Body of pancreas (tissue), 4 donors: ENCODE results near the gene CALR3. TPM values are rescaled to one million over a fixed set of nuclear protein-coding genes. Genes with fewer than 3 reads are reported as not detected.
"Not testable (repeated sequence)": the region's sequence is repeated elsewhere in the genome, so short reads cannot be mapped to it uniquely, and the experiment has no call there.

Experiments
- ATAC-seq: fragments of 150-250 bp; one replicate; pipeline ENCODE4 v1.9.1; 2016
- DNase-seq, 4 donors: peaks; one replicate each; pipeline ENCODE4 v3.0.0-alpha.2; 2019
- H3K27ac ChIP-seq, 4 donors: fragments of 200-600 bp; sonication (generic); 1 replicate in 3 of 4; 2 replicates in 1 of 4; pipeline versions ENCODE4 v1.5.1 to v1.6.1; 2016 to 2019; ENCODE audit warnings: mild to moderate bottlenecking in 1 of 4, mixed read lengths in 1 of 4, moderate library complexity in 1 of 4
- H3K27me3 ChIP-seq, 2 donors: fragments of 200-600 bp; sonication (generic); one replicate each; pipeline ENCODE4 v1.6.0; 2016; ENCODE audit warnings: mild to moderate bottlenecking in 1 of 2
- H3K36me3 ChIP-seq, 2 donors: fragments of 200-600 bp; sonication (generic); replicated peaks in 1 of 2; 2 replicates each; pipeline ENCODE4 v1.5.1; 2016; ENCODE audit warnings: low read depth in 2 of 2; ENCODE audit not compliant: insufficient read depth in 1 of 2
- H3K4me1 ChIP-seq: fragments of 200-600 bp; sonication (generic); one replicate; pipeline ENCODE4 v1.6.0; 2016
- H3K4me3 ChIP-seq, 2 donors: fragments of 200-600 bp; sonication (generic); 1 replicate in 1 of 2; 2 replicates in 1 of 2; pipeline ENCODE4 v1.5.1; 2016 to 2019
- H3K9me3 ChIP-seq, 3 donors: fragments of 200-600 bp; sonication (generic); 1 replicate in 2 of 3; 2 replicates in 1 of 3; pipeline ENCODE4 v1.5.1; 2016
- CTCF ChIP-seq, 7 experiments: fragments of 450-650 bp in 4 of 7; fragments of 200-600 bp in 3 of 7; sonication (generic) in 3 of 7; IDR thresholded peaks; one replicate each; pipeline ENCODE4 v1.5.1; 2016 to 2019; ENCODE audit warnings: antibody characterized with exemption in 7 of 7
- POLR2A ChIP-seq, 3 donors: fragments of 450-650 bp; IDR thresholded peaks; one replicate each; pipeline ENCODE4 v1.6.1; 2016; ENCODE audit warnings: antibody characterized with exemption in 3 of 3, mild to moderate bottlenecking in 2 of 3
- WGBS, 2 donors: methylation state at CpG; one replicate each; pipeline ENCODE4 v1.1.5; 2017; 5-methylcytosine and 5-hydroxymethylcytosine counted together
- intact Hi-C: fragments of 100-400 bp; cut with DNase I; formaldehyde crosslinking; loops from one replicate; pipeline ENCODE4 v1.15.1; 2023
- total RNA-seq, 2 donors: library from RNA; depleted of rRNA; stranded (reverse); fragments of >200 nt; gene quantifications; one replicate each; pipeline ENCODE4 v1.1.0, GENCODE V29; 2016

Gene CALR3
- total RNA-seq, 2 donors from 2014 or later = not detected

- no peaks in the 10 kb centered on the region for H3K36me3 ChIP-seq
- H3K4me3 ChIP-seq = peak overlapping the region; percentile 24 to 75
- intact Hi-C loops = no loop called here
- peak overlapping the region; percentile 33 to 86 (median 73) for H3K27ac ChIP-seq
- peak; percentile 4 for ATAC-seq
- peak; percentile 27 to 52 (median 46) for DNase-seq
- 0% methylated on average over 13 to 57 of the region's 67 CpGs for WGBS, 2 donors
- H3K9me3 ChIP-seq = peaks cover 0 to 3% (median 0%) of the 10 kb centered on the region in 3 donors
- TF ChIP-seq POLR2A (IDR thresholded peaks at IDR 0.05) (peak in 2 of 3 donors; percentile 21), CTCF (IDR thresholded peaks at IDR 0.05) (no peak)
- H3K4me1 ChIP-seq = peaks cover 28% of the 10 kb centered on the region
- H3K27me3 ChIP-seq = no peaks in the 10 kb centered on the region
Measured at GRCh38 chr19:16470911-16471811, 24.8 kb downstream of the CALR3 start.

DNA sequence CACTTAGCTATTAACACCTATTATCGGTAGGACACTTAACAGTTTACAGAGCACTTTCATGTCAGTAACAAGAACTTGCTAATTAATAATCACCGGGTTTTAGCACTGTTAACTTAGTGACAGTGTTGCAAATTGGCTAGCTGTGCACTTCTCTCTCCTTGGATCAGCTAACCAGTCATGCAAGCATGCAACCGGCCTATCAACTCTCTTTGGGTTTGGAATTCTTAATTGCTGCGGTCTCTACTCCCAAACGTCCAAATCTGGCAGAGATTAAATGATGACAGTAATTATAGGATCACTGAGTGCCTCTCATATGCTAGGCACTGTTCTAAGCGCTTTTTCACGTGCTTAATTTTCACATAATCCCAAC is 25.4 kb downstream of the CALR3 start:
- no peak for TF ChIP-seq POLR2A (IDR thresholded peaks at IDR 0.05)
- TF ChIP-seq CTCF (IDR thresholded peaks at IDR 0.05) = no peak
- Histone ChIP-seq H3K27ac (peak overlapping the region in 3 of 4 donors; percentile 67 to 86 (median 79)), H3K4me1 (peaks cover 28% of the 10 kb centered on the region), H3K27me3 (no peaks in the 10 kb centered on the region), H3K36me3 (no peaks in the 10 kb centered on the region), H3K9me3 (peaks cover 0 to 3% (median 0%) of the 10 kb centered on the region in 3 donors), H3K4me3 (no peak overlapping the region)
- ATAC-seq (no peak), DNase-seq (no peak)
- intact Hi-C loops = no loop called here
- 10 to 18% methylated on average over 7 of the region's 7 CpGs for WGBS, 2 donors

DNA sequence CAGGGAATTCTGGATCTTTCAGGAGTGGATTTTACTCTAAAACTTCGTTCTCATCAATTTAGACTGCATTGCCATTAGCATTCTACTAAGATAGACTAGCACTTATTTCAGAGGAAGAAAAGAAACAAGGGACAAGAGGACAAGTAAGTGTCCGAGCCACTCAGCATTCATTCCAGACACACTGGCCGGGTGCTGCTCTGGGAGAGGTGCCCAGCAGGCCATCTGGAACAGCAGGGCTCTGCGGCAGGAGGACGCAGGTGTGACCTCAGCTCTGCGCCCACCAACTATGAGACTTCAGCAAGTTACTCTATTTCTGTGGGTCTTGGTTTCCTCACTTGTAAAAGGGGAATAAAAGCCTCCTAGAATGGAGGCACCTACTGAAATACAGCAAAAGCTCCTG is 28.4 kb downstream of the CALR3 start:
- H3K27ac ChIP-seq = no peak overlapping the region
- H3K9me3 ChIP-seq = no peaks in the 10 kb centered on the region
- no peak overlapping the region for H3K4me3 ChIP-seq
- WGBS, 2 donors = 37 to 47% methylated on average over 6 of the region's 6 CpGs
- DNase-seq (peak in 1 of 4 donors; percentile 23), ATAC-seq (no peak)
- TF ChIP-seq POLR2A (IDR thresholded peaks at IDR 0.05) (no peak), CTCF (IDR thresholded peaks at IDR 0.05) (no peak)
- intact Hi-C loops = no loop called here
- H3K36me3 ChIP-seq = no peaks in the 10 kb centered on the region
- peaks cover 47% of the 10 kb centered on the region for H3K4me1 ChIP-seq
- H3K27me3 ChIP-seq = no peaks in the 10 kb centered on the region

GRCh38 chr19:16466802-16467427 is 29.1 kb downstream of the CALR3 start:
- ATAC-seq, intact Hi-C loops, H3K4me3 ChIP-seq, H3K27ac ChIP-seq, H3K9me3 ChIP-seq, H3K36me3 ChIP-seq, DNase-seq, H3K27me3 ChIP-seq: not testable (repeated sequence)
- 81 to 87% methylated on average over 12 of the region's 12 CpGs for WGBS, 2 donors
- peaks cover 42% of the 10 kb centered on the region for H3K4me1 ChIP-seq

DNA sequence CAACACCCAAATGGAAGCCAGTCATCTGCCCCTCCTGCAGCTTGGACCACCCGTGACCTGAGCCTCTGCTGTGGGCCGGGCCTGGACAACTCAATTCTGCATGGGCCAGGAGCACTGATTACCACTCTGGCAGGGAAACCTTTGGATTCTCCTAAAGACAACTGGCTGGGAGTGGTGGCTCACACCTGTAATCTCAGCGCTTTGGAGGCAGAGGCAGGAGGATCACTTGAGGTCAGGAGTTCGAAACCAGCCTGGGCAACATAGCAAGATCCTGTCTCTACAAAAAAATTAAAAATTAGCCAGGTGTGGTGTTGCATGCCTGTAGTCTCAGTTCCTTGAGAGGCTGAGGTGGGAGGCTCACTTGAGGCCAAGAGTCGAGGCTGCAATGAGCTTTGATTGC is 30.7 kb downstream of the CALR3 start:
- 95 to 100% methylated on average over 5 of the region's 5 CpGs for WGBS, 2 donors
- Histone ChIP-seq H3K4me1 (peaks cover 36% of the 10 kb centered on the region), H3K4me3 (no peak overlapping the region), H3K27ac (no peak overlapping the region), H3K27me3 (no peaks in the 10 kb centered on the region), H3K36me3 (no peaks in the 10 kb centered on the region), H3K9me3 (no peaks in the 10 kb centered on the region)
- DNase-seq = no peak
- ATAC-seq = no peak
- no peak for TF ChIP-seq CTCF (IDR thresholded peaks at IDR 0.05)
- no peak for TF ChIP-seq POLR2A (IDR thresholded peaks at IDR 0.05)
- intact Hi-C loops = no loop called here
